NCI-H510A treated with DMSO at 0.1 percent for 48 hours (cell line): ENCODE measurements around the gene ZNF83.
"Not testable (repeated sequence)": the region's sequence is repeated elsewhere in the genome, so short reads cannot be mapped to it uniquely, and the experiment has no call there.

Experiments used
- DNase-seq: peaks from one replicate; lab custom pipeline; 2025; lab: John Stamatoyannopoulos, UW

Gene ZNF83

DNA sequence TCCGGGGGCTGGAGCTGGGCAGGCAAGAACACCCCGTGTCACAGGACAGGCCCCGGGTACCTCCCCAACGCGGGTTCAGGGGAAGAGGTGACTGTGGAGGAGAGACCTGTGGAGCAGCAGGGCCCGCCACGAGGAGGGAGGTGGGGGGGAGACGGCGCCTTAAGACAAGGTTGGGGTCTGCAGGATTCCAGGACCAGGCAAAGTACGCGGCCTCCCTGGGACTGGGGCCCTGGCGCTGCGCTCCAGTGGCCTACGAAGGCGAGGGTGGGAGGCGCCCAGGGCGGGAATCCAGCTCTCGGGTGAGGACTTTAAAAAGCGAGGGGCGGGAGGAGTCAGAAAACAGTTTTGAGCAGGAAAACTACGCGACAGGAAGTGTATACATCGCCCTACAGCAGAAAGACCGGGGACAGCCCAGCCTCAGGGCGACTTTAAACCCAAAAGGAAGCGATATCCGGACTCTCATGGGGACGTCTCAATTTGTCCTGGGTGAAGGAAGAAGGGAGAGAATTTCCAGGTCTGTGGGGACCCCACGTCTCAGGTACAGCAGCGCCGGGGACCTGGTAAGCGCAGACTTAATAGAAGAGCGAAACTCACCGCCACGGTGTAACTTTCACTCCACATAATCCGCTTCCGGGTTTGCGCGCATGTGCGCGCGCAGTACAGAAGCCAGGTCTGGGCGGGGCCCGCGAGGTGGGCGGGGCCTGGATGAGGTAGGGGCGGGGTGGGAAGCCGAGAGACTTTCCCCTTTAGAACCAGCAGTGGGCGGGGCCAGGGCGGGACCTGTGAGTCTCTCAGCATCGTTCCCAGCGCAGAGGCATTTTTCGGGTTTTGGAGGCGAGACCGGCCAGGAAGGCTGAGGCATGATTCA lies at the start of gene ZNF83:
TSS of gene ZNF83 (minus strand) at position 638 of the 868 bp plus-strand sequence.
- DNase-seq, result peak; percentile 74

DNA sequence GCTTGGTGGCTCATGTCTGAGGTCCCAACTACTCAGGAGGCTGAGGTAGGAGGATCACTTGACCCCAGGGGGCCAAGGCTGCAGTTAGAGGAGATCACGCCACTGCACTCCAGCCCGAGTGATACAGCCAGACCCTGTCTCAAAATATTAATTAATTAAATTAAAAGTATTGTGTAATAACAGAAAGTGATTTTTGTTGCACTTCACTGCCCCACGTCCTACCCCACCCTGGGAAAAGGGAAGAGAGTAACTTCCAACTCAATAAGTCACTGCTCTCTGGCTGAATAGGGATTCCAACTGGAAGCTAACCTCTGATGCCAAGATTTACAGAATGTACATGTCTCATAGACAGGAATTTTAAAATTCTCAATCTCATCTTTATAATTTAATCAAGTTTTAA lies 49.5 kb upstream of the ZNF83 start:
- DNase-seq, result no peak

DNA sequence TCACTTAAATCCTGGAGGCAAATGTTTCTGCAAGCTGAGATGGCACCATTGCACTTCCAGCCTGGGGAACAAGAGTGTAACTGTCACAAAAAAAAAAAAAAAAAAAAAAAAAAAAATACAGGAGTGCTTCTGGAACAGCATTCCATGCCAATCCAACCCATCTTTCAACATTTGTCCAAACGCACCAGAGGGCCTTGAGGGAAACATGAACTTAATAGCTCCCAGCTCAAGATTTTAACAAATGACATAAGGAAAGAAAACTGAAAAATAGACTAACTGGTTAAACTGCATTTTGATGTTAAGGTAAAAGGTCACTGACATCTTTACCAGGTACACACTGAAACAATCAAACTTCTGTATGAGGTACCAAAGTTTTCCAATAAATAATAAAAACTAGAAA lies 47.7 kb upstream of the ZNF83 start:
- no peak for DNase-seq

DNA sequence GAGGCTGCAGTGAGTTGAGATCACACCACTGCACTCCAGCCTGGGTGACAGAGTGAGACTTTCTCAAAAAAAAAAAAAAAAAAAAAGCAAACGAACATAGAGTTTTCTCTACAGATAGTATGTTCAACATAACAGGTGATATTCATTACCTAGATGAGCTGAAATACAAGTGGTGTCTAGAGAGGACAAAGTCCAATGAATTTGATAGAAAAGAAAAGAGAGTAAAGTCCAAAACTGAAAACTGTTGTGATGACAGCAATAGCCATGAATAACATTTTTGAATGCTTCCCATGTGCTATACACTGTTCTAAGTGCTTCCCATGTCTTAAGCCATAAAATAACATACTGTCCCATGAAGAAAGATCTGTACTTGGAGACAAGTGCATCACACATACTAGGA lies 43.1 kb upstream of the ZNF83 start:
- DNase-seq, result not testable (repeated sequence)

DNA sequence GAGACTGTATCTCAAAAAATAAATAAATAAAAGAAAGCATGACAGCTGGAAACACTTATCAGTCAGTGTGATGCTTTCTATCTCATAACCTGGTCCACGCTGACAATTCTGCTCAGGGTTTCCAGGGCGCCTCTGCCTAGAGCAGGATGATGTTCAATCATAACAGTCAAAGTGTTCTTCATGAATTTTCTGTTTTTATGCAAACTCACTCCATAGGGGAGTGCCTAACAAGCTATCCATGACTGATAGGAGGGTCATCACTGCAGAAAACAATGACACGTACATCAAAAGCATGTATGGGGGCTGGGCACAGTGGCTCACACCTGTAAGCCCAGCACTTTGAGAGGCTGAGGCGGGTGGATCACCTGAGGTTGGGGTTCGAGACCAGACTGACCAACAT lies 41.4 kb upstream of the ZNF83 start:
- DNase-seq, result no peak

DNA sequence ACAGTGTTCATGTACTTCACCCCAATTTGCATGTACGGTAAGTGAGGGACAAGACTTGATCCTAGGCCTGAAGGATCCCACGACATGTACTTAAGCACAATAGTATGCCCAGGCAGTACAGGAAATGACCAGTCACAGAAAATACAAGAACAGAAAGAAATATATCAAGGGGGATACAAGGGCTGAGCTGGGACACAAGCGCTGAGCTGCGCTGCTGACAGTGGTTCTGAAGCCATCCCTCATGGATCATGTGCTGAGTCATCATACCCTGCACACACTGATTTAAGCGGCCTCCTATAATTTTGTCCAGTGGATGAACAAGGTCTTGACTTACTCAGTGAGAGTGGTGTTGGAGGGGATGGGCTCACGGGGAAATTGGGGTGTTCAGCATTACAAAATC lies 37.1 kb upstream of the ZNF83 start:
- DNase-seq, result not testable (repeated sequence)

DNA sequence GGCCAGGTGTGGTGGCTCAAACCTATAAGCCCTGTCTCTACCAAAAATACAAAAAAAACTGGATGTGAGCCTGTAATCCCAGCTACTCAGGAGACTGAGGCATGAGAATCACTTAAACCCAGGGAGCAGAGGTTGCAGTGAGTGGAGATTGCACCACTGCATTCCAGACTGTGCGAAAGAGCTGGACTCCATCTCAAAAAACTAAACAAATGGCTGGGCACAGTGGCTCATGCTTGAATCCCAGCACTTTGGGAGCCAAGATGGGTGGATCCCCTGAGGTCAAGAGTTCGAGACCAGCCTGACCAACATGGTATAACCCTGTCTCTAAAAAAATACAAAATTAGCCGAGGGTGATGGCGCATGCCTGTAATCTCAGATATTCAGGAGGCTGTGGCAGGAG lies 34.9 kb upstream of the ZNF83 start:
- DNase-seq, result no peak

DNA sequence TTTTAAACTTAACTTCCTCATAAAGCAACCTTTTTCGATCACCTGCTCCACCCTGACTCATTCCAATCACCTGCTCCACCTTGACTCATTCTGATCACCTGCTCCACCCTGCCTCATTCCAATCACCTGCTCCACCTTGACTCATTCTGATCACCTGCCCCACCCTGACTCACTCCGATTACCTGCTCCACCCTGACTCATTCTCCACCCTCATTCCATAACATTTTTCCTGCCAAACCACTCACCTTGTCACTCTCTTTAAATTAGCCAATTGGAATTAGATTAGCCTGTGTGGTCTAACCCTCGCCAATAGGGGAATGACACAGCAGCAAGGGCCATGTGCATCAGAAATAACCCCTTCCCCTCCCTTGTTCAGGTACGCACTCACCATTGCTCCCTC lies 31.9 kb upstream of the ZNF83 start:
- DNase-seq, result no peak

DNA sequence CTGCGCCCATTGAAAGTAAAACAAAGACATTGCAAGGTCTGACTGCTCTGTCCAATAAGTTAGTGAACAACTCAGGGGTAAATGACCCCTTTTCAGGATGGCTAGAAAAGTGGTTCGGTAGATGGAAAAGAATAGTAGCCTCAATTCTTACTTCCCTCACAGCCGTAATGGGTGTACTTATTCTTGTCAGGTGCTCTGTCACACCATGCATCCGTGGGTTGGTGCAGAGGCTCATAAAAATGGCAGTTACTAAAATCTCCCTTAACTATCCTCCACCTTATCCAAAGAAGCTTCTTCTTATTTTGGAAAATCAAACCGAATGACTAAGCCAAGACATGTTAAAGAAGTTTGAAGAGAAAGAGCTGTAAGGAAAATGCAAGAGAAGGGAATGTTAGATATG lies 31.4 kb upstream of the ZNF83 start:
- no peak for DNase-seq

DNA sequence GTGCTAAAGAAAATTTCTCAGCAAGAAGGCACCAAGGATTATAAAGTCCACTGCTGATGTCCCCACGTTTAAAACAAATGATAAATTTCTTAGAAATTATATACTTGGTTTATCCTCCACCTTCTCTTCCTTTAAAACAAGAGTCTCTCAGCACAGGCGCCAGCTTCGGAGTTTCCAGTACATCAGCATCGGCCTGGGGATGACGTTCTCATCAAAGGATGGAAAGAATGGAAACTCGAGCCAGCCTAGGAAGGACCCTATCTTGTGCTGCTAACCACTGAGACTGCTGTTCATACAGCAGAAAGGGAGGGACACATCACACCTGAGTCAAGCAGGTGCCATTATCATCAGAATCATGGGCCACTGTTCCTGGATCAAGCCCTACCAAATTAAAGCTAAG lies 29.8 kb upstream of the ZNF83 start:
- no peak for DNase-seq

DNA sequence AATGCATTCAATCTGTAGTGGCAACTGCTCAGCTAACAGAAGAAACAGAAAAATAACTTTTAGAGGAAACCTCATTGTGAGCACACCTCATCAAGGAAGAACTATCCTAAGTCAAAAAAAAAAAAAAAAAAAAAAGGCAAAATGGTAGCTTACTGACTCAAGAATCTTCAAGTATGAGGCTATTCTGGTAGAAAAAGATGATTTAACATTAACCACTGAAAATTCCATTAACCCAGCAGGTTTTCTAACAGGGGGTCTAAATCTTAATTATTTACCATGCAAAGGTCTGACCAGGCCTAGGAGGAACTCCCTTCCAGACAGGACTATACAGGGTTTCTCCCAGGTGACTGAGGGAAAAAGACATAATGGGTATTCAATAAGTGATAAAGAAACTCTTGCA lies 28.4 kb upstream of the ZNF83 start:
- no peak for DNase-seq

DNA sequence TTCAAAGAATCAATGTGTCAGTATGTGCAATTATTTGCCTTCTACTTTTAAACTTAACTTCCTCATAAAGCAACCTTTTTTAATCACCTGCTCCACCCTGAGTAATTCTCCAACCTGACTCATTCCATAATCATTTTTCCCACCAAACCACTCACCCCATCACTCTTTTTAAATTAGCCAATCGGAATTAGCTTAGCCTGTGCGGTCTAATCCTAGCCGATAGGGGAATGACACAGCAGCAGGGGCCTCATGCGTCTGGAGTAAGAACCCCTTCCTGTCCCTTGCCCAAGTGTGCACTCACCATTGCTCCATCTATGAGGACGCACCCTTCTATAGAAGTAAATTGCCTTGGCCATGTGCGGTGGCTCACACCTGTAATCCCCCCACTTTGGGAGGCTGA lies 27.4 kb upstream of the ZNF83 start:
- DNase-seq, result no peak

DNA sequence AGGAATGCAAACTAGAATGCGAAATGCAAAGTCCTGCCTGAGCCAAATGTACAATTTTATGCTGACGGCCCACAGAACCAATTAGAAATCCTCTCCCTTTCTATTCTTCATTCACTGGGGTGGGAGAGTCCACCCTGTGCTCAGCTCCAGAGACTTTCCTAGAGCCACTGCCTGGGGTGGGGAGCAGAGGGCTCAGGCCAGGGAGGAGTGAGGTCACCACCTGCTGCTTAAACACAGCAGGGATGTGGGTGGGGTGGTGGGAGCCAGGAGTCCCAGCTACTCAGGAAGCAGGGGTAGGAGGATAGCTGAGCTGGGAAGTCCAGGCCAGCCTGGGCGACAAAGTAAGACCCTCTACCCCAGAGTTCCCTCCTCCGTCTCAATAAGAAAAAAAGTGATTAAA lies 26.9 kb upstream of the ZNF83 start:
- no peak for DNase-seq

DNA sequence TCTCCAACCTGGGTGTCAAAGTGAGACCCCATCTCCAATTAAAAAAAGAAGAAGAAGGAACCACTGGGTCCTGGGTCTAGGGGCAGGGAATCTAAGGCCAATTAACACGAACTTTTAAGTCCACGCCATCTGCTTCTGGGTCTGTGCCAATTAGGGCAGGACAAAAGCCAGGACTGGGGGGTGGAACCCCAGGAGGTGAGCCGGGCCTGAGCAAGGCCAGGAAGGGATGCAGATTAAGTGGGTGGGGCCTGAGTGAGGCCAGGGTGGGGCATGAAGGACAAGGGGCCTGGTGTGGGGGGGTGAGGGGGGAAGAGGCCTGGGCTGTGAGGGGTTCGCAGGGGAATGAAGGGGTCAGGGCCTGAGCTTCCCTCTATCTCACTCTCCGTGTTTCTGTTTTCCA lies 26.3 kb upstream of the ZNF83 start:
- no peak for DNase-seq

DNA sequence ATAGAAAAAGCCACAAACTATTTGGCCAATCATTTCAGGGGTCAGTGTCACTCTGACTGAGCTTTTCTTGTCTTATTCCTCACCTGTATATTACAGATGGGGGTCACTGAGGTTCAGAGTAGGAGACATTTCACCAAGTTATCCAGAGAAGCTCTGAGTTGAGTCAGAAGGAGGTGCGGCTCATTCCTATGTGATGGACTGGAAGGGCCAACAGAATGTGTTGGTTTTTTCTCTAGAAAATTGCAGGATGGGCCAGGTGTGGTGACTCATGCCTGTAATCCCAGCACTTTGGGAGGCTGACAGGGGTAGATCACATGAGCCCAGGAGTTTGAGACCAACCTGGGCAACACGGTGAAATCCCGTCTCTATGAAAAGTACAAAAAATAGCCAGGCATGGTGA lies 24.5 kb upstream of the ZNF83 start:
- no peak for DNase-seq

DNA sequence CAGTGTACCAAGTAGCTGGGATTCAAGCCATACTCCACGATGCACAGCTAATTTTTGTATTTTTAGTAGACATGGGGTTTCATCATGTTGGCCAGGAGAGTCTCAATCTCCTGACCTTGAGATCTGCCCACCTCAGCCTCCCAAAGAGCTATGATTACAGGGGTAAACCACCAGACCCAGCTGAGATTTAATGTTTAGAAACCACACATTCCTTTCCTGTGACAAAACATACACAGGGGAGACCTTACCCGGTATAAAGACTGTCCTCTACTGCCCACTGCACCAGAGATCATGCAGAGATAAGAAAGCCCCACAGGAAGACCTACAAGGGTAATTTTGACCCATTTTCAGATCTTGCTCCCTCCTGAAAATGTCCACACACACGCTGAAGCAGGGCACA lies 22.8 kb upstream of the ZNF83 start:
- no peak for DNase-seq

DNA sequence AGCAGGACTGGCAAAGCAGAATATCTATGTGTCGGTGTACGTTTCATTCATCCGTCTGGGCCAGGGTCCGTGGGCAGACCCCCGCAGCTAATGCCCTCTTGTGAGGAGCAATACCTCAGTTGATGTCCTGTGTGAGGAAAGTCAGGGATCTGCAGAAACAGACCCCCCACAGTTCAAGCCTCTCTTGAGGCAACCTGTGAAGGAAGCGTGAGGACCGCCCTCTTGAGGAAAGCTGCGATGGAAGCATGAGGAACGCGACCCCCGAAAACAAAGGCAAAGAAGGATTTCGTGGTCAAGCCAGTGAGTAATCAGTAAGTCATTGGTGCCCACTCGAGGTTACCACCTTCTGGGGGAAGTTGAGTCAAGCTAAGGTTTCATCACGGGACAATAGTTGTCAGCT lies 20.9 kb upstream of the ZNF83 start:
- DNase-seq, result no peak

DNA sequence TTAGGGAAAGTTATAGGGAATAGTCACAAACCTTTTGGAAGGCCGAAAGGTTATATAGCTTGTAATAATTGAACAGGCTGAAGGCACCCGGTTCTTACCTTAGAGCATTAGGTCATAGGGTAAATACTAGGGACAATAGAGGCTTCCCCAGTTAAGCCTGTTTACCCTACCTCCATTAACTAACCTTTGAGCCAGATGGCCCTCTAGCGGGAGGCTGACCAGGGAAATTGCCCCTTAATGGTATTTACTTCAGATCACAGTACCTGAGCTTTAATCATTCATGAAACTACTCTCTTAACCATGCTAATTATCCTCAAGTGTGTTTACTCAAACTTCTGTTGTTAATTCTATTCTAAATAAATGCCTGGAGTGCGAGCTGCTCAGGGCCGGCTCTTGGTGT lies 20.4 kb upstream of the ZNF83 start:
- no peak for DNase-seq

DNA sequence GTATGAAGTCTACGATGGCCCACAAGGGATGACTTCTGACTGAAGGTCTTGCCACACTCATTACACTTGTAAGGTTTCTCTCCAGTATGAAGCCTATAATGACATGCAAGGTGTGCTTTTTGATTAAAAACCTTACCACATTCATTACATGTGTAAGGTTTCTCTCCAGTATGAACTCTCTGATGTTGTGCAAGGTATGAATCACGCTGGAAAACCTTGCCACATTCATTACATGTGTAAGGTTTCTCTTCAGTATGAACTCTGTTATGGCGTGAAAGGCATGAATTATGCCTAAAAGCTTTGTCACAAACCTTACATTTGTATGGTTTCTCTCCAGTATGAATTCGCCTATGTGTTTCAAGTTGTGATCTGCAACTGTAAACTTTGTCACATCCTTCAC lies 15.0 kb upstream of the ZNF83 start:
- no peak for DNase-seq

DNA sequence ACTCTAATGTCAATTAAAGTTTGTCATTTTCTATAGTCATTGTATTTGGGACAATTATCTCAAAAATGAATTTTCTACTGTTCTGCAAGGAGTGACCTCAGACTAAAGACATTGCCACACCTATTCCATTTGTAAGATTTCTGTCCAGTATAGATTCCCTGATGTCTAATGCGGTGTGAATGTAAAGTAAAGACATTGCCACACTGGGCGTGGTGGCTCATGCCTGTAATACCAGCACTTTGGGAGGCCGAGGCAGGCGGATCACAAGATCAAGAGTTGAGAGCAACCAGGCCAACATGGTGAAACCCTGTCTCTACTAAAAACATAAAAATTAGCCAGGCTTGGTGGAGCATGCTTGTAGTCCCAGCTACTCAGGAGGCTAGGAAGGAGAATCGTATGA lies 13.8 kb upstream of the ZNF83 start:
- DNase-seq, result no peak

DNA sequence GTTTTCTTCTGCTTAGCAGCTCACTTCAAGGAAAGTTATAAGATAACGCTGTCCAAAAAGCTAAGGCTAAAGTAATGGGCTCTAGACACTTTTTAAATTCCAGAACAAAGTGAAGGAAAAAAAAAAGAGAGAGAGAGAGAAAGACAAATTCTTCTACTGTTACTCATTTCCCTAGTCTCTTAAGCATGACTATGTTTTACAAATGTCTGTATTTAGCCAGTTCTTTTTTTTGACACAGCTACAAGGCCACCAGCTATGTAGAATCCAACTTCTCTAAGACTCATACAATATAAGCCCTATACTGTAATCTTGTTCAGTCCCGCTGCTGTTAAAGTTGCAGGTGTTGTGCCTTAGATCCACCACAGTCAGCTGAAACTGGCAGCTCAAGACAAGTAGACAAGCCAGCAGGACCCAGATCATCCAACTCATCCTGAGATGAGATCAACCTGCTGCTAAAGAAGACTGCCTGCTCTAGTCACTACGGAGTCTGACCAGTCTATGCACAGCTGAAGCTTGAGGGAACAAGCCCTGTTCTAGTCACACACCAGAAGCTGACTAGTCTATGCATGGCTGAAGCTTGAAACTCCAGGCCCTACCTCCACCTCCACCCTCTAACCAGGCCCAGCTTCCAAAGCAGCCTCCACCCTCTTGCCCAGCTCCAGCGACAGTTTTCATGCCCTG lies 10.3 kb upstream of the ZNF83 start:
- no peak for DNase-seq

DNA sequence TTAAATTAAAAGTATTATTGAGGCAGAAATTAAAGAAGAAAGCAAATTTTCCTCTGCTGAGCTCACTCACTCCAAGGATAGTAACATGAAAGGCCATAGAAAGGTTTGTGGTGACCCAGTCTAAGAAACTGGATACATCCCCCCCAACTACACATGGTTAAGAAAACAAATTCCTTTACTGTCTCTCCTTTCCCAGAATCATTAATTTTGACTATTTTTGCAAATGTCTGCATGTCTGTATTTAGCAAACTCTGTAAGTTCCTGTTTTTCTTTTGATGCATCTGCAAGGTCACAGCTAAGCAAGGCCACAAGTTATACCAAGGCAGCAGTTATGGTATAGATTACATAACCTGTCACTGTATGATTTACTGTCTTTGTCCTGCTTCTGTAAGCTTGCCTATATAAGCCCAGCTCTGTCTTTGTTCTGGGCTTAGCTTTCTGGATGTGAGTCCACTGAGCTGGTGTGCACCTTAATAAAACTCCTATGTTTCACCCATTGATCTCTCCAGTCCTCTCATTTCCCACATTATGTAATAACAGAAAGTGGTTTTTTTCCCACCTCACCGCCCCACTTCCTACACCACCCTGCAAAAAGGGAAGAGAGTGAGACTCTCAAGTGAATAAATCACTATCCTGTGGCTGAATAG lies 8.5 kb upstream of the ZNF83 start:
- no peak for DNase-seq

DNA sequence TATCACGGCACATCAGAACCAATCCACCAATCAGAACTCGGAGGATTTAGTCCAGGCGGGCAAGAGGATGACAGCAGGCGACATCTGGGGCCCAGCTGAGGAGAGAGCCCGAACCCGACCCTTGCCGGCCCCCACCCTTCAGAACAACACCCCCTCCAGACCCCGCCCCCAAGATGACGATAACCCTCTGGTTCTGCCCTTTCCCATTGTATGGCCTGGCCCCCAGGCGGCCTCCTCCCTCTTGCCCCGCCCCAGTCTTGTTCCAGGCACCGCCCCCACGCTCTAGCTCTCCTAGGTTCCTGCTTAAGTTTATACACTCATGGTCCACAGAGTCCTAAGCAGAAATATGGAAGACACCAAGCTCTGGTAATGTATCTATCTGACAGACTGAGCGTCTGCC lies 2.8 kb upstream of the ZNF83 start:
- no peak for DNase-seq
